Motor neuron (in vitro differentiated cells): Measurements from ENCODE around the gene SCAPER. TPM values are rescaled to one million over a fixed set of nuclear protein-coding genes. Genes with fewer than 3 reads are reported as not detected.
A peak's percentile ranks its signal among the peaks of the same experiment; 100 is the strongest.
"Not testable (repeated sequence)": the region's sequence is repeated elsewhere in the genome, so short reads cannot be mapped to it uniquely, and the experiment has no call there.

ENCODE experiments used
- ATAC-seq, 8 experiments: fragments of 200-7000 bp; cut with Tn5 transposase; replicated peaks in 6 of 8; 2 replicates each; pipeline ENCODE4 v1.8.0; 2021; ENCODE audit warnings: mild to moderate bottlenecking in 8 of 8, moderate library complexity in 8 of 8
- H3K27ac ChIP-seq, 2 donors: fragments of 250-450 bp; sonication (Bioruptor Pico); 2 replicates each; pipeline ENCODE4 v1.9.0; 2021; ENCODE audit warnings: antibody characterized with exemption in 2 of 2, mild to moderate bottlenecking in 2 of 2, moderate library complexity in 1 of 2
- H3K4me1 ChIP-seq, 2 donors: fragments of 250-450 bp; sonication (Bioruptor Pico); replicated peaks in 1 of 2; 2 replicates each; pipeline ENCODE4 v1.6.1; 2021; ENCODE audit warnings: antibody characterized with exemption in 2 of 2, mild to moderate bottlenecking in 2 of 2, moderate library complexity in 1 of 2
- H3K4me3 ChIP-seq, 5 donors: fragments of 250-450 bp; sonication (Bioruptor Pico); 2 replicates each; pipeline ENCODE4 v1.9.0; 2021; ENCODE audit warnings: antibody characterized with exemption in 5 of 5, mild to moderate bottlenecking in 5 of 5, moderate library complexity in 4 of 5
- WGBS, 10 experiments: fragments of 450-650 bp; shearing (Covaris generic); methylation state at CpG; one replicate each; pipeline ENCODE4 v1.0.0; 2022; 5-methylcytosine and 5-hydroxymethylcytosine counted together
- in situ Hi-C, 9 experiments: fragments of 400-800 bp; cut with MboI; loops; one replicate each; pipeline ENCODE4 v1.15.0; 2021; ENCODE audit warnings: low sequenced_read_pairs in 9 of 9, low pct_unique_long_range_greater_than_20kb in 2 of 9; ENCODE audit not compliant: unreplicated experiment in 9 of 9
- total RNA-seq, 8 experiments: library from RNA; unstranded; fragments of 300-600 nt; gene quantifications; 2 replicates each; pipeline versions ENCODE4 v1.2.3 to v1.2.4, GENCODE V29; 2022

The SCAPER gene
- total RNA-seq, 8 experiments from 2014 or later = 4.7 to 32.4 (median 22.6) TPM

DNA sequence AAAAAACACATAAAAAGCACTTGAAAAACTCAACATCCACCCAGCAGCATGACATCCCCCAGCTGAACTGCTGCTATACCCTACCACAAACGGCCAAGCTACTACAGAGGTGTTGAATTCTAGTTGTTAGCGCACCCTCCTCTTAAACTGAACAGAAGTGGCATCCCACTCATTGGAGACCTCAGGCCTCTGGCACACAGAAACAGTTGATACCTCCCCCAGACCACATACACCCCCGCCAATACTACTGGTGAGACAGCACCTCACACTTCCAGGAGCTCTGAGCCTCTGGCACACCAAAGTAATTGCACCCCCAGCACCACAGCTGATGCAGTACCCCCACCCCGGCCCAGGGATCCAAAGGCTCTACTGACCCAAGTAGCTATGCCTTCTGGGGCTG lies 190.2 kb downstream of the SCAPER start:
- Histone ChIP-seq H3K4me3 (no peak overlapping the region), H3K4me1 (no peaks in the 10 kb centered on the region), H3K27ac (no peak overlapping the region)
- ATAC-seq = no peak
- in situ Hi-C loops = no loop called here
- 37 to 100% (median 83%) methylated on average over 1 to 3 of the region's 4 CpGs; no CpG with 5 or more reads in 4 of the 10 experiments for WGBS, 10 experiments

DNA sequence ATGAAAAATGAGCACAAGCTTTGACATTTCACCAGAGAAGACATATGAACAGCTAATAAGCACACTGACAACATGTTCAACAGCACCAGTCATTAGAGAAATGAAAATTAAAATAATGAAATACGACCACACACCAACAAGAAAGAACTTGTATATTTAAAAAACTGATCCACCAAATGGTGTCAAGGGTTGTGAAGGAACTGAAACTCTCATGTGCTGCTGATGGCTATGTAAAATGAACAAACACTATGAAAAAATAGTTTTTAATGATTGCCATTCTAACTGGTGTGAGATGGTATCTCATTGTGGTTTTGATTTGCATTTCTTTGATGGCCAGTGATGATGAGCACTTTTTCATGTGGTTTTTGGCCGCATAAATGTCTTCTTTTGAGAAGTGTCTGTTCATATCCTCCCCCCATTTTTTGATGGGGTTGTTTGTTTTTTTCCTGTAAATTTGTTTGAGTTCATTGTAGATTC lies 193.8 kb downstream of the SCAPER start:
- Histone ChIP-seq H3K4me3 (no peak overlapping the region), H3K27ac (no peak overlapping the region), H3K4me1 (no peaks in the 10 kb centered on the region)
- in situ Hi-C loops = no loop called here
- no peak for ATAC-seq
- 65 to 100% (median 88%) methylated on average over 1 to 2 of the region's 2 CpGs; no CpG with 5 or more reads in 1 of the 10 experiments for WGBS, 10 experiments

DNA sequence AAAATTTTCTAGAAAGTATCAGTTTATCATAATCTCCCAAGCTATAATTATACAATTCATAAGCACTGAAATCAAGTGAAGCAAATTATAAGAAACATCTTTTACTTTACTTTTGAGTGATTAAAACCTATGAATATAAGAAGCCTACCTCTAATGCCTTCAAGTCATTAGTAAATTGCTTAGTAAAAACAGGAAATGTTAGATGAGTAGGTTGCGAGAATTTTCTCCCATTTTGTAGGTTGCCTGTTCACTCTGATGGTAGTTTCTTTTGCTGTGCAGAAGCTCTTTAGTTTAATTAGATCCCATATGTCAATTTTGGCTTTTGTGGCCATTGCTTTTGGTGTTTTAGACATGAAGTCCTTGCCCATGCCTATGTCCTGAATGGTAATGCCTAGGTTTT lies 201.1 kb downstream of the SCAPER start:
- WGBS, 10 experiments = 100% methylated on average over 1 of the region's 1 CpG; no CpG with 5 or more reads in 7 of the 10 experiments
- H3K4me1 ChIP-seq, H3K4me3 ChIP-seq, ATAC-seq, H3K27ac ChIP-seq, in situ Hi-C loops: not testable (repeated sequence)

GRCh38 chr15:76696840-76697239 lies 208.3 kb downstream of the SCAPER start:
- H3K27ac ChIP-seq = no peak overlapping the region
- ATAC-seq = no peak
- H3K4me1 ChIP-seq = no peaks in the 10 kb centered on the region
- in situ Hi-C loops = no loop called here
- H3K4me3 ChIP-seq = no peak overlapping the region

- H3K27ac ChIP-seq, ATAC-seq, H3K4me3 ChIP-seq, H3K4me1 ChIP-seq, in situ Hi-C loops: not testable (repeated sequence)
- 81 to 100% (median 93%) methylated on average over 1 of the region's 1 CpG; no CpG with 5 or more reads in 1 of the 10 experiments for WGBS, 10 experiments
Observed at GRCh38 chr15:76692546-76692945, 212.6 kb downstream of the SCAPER start.

- in situ Hi-C loops, H3K4me1 ChIP-seq: not testable (repeated sequence)
- 100% methylated on average over 1 to 2 of the region's 4 CpGs; no CpG with 5 or more reads in 7 of the 10 experiments for whole genome bisulfite sequencing, 10 experiments
Observed at GRCh38 chr15:76687592-76687991, 217.5 kb downstream of the SCAPER start.

GRCh38 chr15:76684002-76684401 lies 221.1 kb downstream of the SCAPER start:
- no peak for ATAC-seq
- Histone ChIP-seq H3K4me1 (no peaks in the 10 kb centered on the region), H3K27ac (no peak overlapping the region), H3K4me3 (no peak overlapping the region)
- WGBS, 10 experiments = 73 to 100% (median 85%) methylated on average over 1 to 2 of the region's 2 CpGs; no CpG with 5 or more reads in 4 of the 10 experiments
- in situ Hi-C loops = no loop called here

More at GRCh38 chr15:76687592-76687991, 217.5 kb downstream of the SCAPER start:
- not testable (repeated sequence) for ATAC-seq, H3K4me3 ChIP-seq, H3K27ac ChIP-seq

DNA sequence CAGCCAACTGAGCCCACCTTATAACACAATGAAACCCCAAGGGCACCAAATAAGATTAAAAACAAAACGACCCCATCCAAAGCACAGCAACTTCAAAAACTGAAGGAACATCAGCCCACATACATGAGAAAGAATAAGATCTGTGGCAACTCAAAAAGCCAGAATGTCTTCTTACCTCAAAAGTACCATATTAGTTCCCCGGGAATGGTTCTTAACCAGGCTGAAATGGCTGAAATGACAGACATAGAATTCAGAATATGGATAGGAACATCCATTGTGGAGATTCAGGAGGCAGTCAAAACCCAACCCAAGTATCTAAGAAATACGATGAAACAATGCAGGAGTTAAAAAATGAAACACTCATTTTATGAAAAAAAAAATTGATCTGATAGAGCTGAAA lies 222.3 kb downstream of the SCAPER start:
- no peak for ATAC-seq
- 17 to 100% (median 84%) methylated on average over 1 to 3 of the region's 3 CpGs for WGBS, 10 experiments
- Histone ChIP-seq H3K4me1 (no peaks in the 10 kb centered on the region), H3K27ac (no peak overlapping the region), H3K4me3 (no peak overlapping the region)
- in situ Hi-C loops = no loop called here

DNA sequence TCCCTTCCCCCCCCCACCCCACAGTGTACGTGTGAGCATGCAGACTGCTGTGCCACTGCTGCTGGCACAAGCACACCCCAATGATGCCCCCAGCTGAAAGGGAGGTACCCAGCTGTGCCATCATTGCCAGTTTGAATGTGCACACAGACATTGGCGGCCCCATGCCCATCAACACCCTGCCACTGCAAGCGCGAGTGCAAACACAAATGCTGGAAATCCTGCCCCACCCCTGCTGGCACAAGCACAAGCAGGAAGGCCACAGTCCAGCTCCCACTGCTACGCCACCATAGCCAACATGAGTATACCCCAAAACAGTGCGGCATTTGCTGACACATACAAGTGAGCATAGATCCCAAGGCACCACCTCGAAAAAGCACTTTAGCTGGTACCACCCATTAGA lies 222.9 kb downstream of the SCAPER start:
- no peak overlapping the region for H3K27ac ChIP-seq
- H3K4me3 ChIP-seq = no peak overlapping the region
- H3K4me1 ChIP-seq = no peaks in the 10 kb centered on the region
- 83 to 100% (median 83%) methylated on average over 1 to 2 of the region's 7 CpGs; no CpG with 5 or more reads in 7 of the 10 experiments for WGBS, 10 experiments
- in situ Hi-C loops = no loop called here
- ATAC-seq = no peak

GRCh38 chr15:76678766-76679165 lies 226.4 kb downstream of the SCAPER start:
- H3K4me3 ChIP-seq = no peak overlapping the region
- no peak for ATAC-seq
- no peak overlapping the region for H3K27ac ChIP-seq
- in situ Hi-C loops = no loop called here
- WGBS, 10 experiments = 25 to 100% (median 70%) methylated on average over 1 of the region's 1 CpG; no CpG with 5 or more reads in 3 of the 10 experiments
- no peaks in the 10 kb centered on the region for H3K4me1 ChIP-seq

GRCh38 chr15:76674883-76675282 lies 230.3 kb downstream of the SCAPER start:
- ATAC-seq = no peak
- 72 to 100% (median 94%) methylated on average over 1 to 2 of the region's 2 CpGs; no CpG with 5 or more reads in 1 of the 10 experiments for WGBS, 10 experiments
- no peak overlapping the region for H3K4me3 ChIP-seq
- in situ Hi-C loops = no loop called here
- H3K4me1 ChIP-seq = no peaks in the 10 kb centered on the region
- no peak overlapping the region for H3K27ac ChIP-seq

DNA sequence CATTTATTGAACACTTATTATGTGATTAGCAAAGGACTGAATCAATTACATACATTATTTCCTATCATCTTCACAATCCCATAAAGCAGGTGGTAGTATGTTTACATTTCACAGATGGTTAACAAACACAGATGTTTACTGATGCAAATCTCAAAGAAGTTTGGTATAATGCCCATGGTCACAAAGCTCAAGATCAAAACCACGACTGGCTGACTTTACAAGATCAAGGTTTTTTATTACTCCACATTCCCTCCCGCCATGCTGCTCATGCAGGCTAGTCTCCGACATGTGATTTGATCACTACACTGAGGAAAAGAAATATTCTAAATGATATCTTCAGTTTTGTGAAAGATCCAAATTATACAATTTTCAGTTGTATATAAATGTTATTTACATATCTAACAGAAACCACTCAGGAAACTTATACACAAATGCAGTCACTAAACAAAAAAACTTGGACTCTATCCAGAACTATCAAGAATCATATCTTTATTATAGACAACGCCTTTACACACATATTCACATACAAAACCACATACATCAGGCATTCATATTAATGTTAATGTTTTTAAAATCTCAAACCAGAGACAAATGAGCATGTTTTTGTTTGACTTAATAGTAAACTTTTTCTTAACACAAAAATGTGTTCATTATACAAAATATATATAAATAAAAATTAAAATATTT lies 235.5 kb downstream of the SCAPER start:
- Histone ChIP-seq H3K4me1 (peaks cover 3 to 8% of the 10 kb centered on the region in 2 donors), H3K27ac (no peak overlapping the region), H3K4me3 (no peak overlapping the region)
- peak in 1 of 8 experiments; percentile 69 for ATAC-seq
- in situ Hi-C loops = no loop called here
- 25 to 100% (median 82%) methylated on average over 1 to 4 of the region's 4 CpGs; no CpG with 5 or more reads in 1 of the 10 experiments for WGBS, 10 experiments

DNA sequence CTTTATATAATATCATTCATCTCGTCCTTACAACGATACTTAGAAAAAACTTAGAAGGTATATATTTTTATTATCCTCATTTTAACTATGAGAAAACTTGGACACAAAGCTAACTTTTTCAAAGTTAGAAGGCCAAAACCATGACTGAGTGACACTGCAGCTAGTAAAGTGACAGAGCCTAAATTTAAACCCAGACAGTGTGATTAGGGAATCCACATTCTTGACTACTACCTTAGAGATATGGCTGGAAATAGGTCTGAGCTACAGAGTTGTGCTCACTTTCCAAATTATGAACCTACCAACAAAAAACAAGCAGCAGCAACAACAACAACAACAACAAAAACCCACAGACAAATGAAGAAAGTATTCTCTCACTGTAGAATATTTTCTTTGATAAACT lies 236.2 kb downstream of the SCAPER start:
- 83 to 100% (median 94%) methylated on average over 2 of the region's 2 CpGs; no CpG with 5 or more reads in 3 of the 10 experiments for WGBS, 10 experiments
- in situ Hi-C loops = no loop called here
- Histone ChIP-seq H3K4me3 (no peak overlapping the region), H3K4me1 (peaks cover 3 to 8% of the 10 kb centered on the region in 2 donors), H3K27ac (no peak overlapping the region)
- ATAC-seq = no peak
